HepG2 (cell line): ENCODE measurements around the gene COMMD2. TPM values are rescaled to one million over a fixed set of nuclear protein-coding genes. Genes with fewer than 3 reads are reported as not detected.
A peak's percentile ranks its signal among the peaks of the same experiment; 100 is the strongest.

Source experiments
- FOXJ3 ChIP-seq: sonication (generic); formaldehyde crosslinking; IDR thresholded peaks from 2 replicates; pipeline ENCODE4 v1.4.0; 2020; ENCODE audit warnings: missing genetic modification reagents, mild to moderate bottlenecking, borderline replicate concordance
- HDAC6 ChIP-seq: fragments of 200-600 bp; sonication (generic); IDR thresholded peaks from 2 replicates; pipeline ENCODE4 v1.7.0; 2017; ENCODE audit warnings: mild to moderate bottlenecking, antibody characterized with exemption, low read length, low read depth
- KDM2A ChIP-seq: sonication (generic); formaldehyde crosslinking; IDR thresholded peaks from 2 replicates; pipeline ENCODE4 v1.4.0; 2020; ENCODE audit warnings: low read depth, missing genetic modification reagents, borderline replicate concordance
- KLF11 ChIP-seq: IDR thresholded peaks from 2 replicates; pipeline ENCODE4 v1.6.1; 2016; ENCODE audit warnings: missing compliant biosample characterization
- SALL2 ChIP-seq: sonication (generic); formaldehyde crosslinking; IDR thresholded peaks from 2 replicates; pipeline ENCODE4 v1.8.1; 2023; ENCODE audit warnings: mild to moderate bottlenecking, missing genetic modification reagents, inconsistent platforms
- SSRP1 ChIP-seq: IDR thresholded peaks from 2 replicates; pipeline ENCODE4 v1.6.1; 2016; ENCODE audit warnings: control low read depth
- ZNF207 ChIP-seq: fragments of 450-650 bp; IDR thresholded peaks from 2 replicates; pipeline ENCODE4 v1.6.1; 2016; ENCODE audit warnings: antibody characterized with exemption, borderline replicate concordance
- ZNF296 ChIP-seq: sonication (generic); formaldehyde crosslinking; conservative IDR thresholded peaks from 2 replicates; pipeline ENCODE4 v1.5.0; 2020; ENCODE audit warnings: mild to moderate bottlenecking, missing genetic modification reagents
- ZNF382 ChIP-seq: sonication (generic); formaldehyde crosslinking; IDR thresholded peaks from 2 replicates; pipeline ENCODE4 v1.5.0; 2020; ENCODE audit warnings: missing genetic modification reagents, mild to moderate bottlenecking, borderline replicate concordance
- ZNF776 ChIP-seq: sonication (generic); formaldehyde crosslinking; IDR thresholded peaks from 2 replicates; pipeline ENCODE4 v1.4.0; 2020; ENCODE audit warnings: mild to moderate bottlenecking, missing genetic modification reagents
- ZSCAN31 ChIP-seq: sonication (generic); formaldehyde crosslinking; IDR thresholded peaks from 2 replicates; pipeline ENCODE4 v1.5.0; 2020; ENCODE audit warnings: low read depth, mild to moderate bottlenecking, missing genetic modification reagents
- polyA plus RNA-seq, 8 experiments: library from polyadenylated mRNA; depleted of rRNA in 3 of 8; stranded (reverse) in 7 of 8; unstranded in 1 of 8; fragments of >200 nt; fragmentation: Illumina TruSeq in 4 of 8; extraction: Trizol in 4 of 8; gene quantifications; 2 replicates each; pipeline versions ENCODE4 v1.2.1 to v1.2.3, GENCODE V29; 2011 to 2016; ENCODE audit warnings: low read depth in 4 of 8, missing spikeins in 1 of 8, mixed read lengths in 1 of 8; ENCODE audit not compliant: insufficient read depth in 1 of 8
- total RNA-seq, 5 experiments: library from RNA; depleted of rRNA; stranded (reverse); fragments of >200 nt; fragmentation: Illumina TruSeq; extraction: Trizol; gene quantifications; 2 replicates each; pipeline ENCODE4 v1.2.3, GENCODE V29; 2016; ENCODE audit warnings: low read depth in 1 of 5
- TF ChIP-seq, protein P1 (sequence below): sonication (generic); formaldehyde crosslinking; IDR thresholded peaks from 2 replicates; pipeline ENCODE4 v1.8.1; 2022; ENCODE audit warnings: low read depth, mild to moderate bottlenecking, missing genetic modification reagents
- TF ChIP-seq, protein P2 (sequence below): sonication (generic); formaldehyde crosslinking; IDR thresholded peaks from 2 replicates; pipeline ENCODE4 v1.5.1; 2020; ENCODE audit warnings: mild to moderate bottlenecking, missing genetic modification reagents, borderline replicate concordance
- TF ChIP-seq, protein P3 (sequence below): IDR thresholded peaks from 2 replicates; pipeline ENCODE4 v1.6.1; 2016; ENCODE audit warnings: missing genetic modification reagents, missing compliant biosample characterization
- TF ChIP-seq, protein P4 (sequence below): sonication (generic); formaldehyde crosslinking; IDR thresholded peaks from 2 replicates; pipeline ENCODE4 v1.8.0; 2022; ENCODE audit warnings: missing genetic modification reagents, mild to moderate bottlenecking, borderline replicate concordance
- TF ChIP-seq, protein P5 (sequence below): sonication (generic); formaldehyde crosslinking; IDR thresholded peaks from 2 replicates; pipeline ENCODE4 v1.4.0; 2020; ENCODE audit warnings: mild to moderate bottlenecking, missing genetic modification reagents, borderline replicate concordance

The COMMD2 gene
- total and polyA plus RNA-seq, 2 of the 13 experiments (the other 11 are each of a cell fraction or from before 2014, with no cell fraction given): 33.0 to 57.6 TPM

DNA sequence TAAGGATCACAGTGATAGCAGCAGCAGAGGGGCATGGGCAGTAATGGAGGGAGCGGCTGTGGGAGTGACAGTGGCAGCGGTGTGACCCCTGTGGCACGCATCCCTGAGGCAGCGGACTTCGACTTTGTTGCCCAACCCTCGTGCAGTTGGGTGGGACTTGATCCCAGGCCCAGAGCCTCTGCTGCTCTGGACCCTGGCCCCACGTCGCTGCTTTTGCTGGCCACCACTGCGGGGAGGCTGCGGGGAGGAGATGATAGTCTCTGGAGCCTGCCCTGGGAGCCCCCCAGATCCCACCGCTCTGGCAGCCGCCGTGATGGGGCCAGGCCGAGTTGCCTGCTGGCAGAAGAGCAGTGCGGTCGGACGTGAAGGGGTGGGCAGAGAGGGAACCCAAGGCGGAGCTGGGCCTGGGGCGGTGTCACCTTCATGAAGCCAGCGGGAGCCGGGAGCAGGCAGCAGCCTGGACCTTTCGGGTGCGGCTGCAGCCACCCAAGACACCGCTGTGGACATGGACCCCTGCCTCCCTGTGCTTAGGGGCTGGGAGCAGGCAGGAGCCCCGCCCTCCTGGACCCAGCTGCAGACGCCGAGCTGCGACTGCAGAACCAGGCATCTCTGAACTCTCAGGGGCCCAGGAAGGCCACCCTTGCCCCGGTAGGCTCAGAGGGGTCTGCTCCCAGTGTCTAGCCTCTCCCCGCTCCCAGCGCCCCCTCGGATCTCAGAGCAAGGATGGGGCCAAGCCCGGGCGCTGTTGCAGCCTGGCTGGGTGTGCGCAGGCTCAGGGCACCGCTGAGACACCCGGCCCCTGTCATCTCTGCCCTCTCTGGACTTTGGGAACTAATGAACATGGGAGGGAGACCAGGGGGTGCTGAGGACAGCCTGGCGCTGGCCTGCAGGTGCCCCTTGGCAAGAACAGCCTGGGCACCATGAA, 38.3 kb downstream of the COMMD2 start (continued):
- TF ChIP-seq, protein P1, sequence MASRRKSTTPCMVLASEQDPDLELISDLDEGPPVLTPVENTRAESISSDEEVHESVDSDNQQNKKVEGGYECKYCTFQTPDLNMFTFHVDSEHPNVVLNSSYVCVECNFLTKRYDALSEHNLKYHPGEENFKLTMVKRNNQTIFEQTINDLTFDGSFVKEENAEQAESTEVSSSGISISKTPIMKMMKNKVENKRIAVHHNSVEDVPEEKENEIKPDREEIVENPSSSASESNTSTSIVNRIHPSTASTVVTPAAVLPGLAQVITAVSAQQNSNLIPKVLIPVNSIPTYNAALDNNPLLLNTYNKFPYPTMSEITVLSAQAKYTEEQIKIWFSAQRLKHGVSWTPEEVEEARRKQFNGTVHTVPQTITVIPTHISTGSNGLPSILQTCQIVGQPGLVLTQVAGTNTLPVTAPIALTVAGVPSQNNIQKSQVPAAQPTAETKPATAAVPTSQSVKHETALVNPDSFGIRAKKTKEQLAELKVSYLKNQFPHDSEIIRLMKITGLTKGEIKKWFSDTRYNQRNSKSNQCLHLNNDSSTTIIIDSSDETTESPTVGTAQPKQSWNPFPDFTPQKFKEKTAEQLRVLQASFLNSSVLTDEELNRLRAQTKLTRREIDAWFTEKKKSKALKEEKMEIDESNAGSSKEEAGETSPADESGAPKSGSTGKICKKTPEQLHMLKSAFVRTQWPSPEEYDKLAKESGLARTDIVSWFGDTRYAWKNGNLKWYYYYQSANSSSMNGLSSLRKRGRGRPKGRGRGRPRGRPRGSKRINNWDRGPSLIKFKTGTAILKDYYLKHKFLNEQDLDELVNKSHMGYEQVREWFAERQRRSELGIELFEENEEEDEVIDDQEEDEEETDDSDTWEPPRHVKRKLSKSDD: no peak
- TF ChIP-seq ZNF207 (no peak), SSRP1 (CRISPR knock-in tag) (no peak), SALL2 (CRISPR knock-in tag) (no peak), HDAC6 (no peak), KLF11 (CRISPR knock-in tag) (no peak), ZNF296 (CRISPR knock-in tag) (no peak), KDM2A (CRISPR knock-in tag) (no peak), ZSCAN31 (CRISPR knock-in tag) (no peak), ZNF382 (CRISPR knock-in tag) (no peak), ZNF776 (0 out of 2 replicates have a peak, but pooled peaks have one; percentile 51), FOXJ3 (no peak)
- TF ChIP-seq, protein P2, sequence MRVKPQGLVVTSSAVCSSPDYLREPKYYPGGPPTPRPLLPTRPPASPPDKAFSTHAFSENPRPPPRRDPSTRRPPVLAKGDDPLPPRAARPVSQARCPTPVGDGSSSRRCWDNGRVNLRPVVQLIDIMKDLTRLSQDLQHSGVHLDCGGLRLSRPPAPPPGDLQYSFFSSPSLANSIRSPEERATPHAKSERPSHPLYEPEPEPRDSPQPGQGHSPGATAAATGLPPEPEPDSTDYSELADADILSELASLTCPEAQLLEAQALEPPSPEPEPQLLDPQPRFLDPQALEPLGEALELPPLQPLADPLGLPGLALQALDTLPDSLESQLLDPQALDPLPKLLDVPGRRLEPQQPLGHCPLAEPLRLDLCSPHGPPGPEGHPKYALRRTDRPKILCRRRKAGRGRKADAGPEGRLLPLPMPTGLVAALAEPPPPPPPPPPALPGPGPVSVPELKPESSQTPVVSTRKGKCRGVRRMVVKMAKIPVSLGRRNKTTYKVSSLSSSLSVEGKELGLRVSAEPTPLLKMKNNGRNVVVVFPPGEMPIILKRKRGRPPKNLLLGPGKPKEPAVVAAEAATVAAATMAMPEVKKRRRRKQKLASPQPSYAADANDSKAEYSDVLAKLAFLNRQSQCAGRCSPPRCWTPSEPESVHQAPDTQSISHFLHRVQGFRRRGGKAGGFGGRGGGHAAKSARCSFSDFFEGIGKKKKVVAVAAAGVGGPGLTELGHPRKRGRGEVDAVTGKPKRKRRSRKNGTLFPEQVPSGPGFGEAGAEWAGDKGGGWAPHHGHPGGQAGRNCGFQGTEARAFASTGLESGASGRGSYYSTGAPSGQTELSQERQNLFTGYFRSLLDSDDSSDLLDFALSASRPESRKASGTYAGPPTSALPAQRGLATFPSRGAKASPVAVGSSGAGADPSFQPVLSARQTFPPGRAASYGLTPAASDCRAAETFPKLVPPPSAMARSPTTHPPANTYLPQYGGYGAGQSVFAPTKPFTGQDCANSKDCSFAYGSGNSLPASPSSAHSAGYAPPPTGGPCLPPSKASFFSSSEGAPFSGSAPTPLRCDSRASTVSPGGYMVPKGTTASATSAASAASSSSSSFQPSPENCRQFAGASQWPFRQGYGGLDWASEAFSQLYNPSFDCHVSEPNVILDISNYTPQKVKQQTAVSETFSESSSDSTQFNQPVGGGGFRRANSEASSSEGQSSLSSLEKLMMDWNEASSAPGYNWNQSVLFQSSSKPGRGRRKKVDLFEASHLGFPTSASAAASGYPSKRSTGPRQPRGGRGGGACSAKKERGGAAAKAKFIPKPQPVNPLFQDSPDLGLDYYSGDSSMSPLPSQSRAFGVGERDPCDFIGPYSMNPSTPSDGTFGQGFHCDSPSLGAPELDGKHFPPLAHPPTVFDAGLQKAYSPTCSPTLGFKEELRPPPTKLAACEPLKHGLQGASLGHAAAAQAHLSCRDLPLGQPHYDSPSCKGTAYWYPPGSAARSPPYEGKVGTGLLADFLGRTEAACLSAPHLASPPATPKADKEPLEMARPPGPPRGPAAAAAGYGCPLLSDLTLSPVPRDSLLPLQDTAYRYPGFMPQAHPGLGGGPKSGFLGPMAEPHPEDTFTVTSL (CRISPR knock-in tag): no peak
- TF ChIP-seq, protein P3, sequence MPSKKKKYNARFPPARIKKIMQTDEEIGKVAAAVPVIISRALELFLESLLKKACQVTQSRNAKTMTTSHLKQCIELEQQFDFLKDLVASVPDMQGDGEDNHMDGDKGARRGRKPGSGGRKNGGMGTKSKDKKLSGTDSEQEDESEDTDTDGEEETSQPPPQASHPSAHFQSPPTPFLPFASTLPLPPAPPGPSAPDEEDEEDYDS (CRISPR knock-in tag): no peak
- TF ChIP-seq, protein P4, sequence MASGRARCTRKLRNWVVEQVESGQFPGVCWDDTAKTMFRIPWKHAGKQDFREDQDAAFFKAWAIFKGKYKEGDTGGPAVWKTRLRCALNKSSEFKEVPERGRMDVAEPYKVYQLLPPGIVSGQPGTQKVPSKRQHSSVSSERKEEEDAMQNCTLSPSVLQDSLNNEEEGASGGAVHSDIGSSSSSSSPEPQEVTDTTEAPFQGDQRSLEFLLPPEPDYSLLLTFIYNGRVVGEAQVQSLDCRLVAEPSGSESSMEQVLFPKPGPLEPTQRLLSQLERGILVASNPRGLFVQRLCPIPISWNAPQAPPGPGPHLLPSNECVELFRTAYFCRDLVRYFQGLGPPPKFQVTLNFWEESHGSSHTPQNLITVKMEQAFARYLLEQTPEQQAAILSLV: peak; percentile 84; the same call in 1 of the 2 replicates
- TF ChIP-seq, protein P5, sequence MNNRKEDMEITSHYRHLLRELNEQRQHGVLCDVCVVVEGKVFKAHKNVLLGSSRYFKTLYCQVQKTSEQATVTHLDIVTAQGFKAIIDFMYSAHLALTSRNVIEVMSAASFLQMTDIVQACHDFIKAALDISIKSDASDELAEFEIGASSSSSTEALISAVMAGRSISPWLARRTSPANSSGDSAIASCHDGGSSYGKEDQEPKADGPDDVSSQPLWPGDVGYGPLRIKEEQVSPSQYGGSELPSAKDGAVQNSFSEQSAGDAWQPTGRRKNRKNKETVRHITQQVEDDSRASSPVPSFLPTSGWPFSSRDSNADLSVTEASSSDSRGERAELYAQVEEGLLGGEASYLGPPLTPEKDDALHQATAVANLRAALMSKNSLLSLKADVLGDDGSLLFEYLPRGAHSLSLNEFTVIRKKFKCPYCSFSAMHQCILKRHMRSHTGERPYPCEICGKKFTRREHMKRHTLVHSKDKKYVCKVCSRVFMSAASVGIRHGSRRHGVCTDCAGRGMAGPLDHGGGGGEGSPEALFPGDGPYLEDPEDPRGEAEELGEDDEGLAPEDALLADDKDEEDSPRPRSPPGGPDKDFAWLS: no peak
